Measurements from ENCODE around the gene TSFM. TPM values are rescaled to one million over a fixed set of nuclear protein-coding genes. Genes with fewer than 3 reads are reported as not detected.

The TSFM gene
- total and polyA plus RNA-seq, 2 of the 13 experiments (the other 11 are each of a cell fraction or from before 2014, with no cell fraction given): 29.8 to 68.3 TPM

DNA sequence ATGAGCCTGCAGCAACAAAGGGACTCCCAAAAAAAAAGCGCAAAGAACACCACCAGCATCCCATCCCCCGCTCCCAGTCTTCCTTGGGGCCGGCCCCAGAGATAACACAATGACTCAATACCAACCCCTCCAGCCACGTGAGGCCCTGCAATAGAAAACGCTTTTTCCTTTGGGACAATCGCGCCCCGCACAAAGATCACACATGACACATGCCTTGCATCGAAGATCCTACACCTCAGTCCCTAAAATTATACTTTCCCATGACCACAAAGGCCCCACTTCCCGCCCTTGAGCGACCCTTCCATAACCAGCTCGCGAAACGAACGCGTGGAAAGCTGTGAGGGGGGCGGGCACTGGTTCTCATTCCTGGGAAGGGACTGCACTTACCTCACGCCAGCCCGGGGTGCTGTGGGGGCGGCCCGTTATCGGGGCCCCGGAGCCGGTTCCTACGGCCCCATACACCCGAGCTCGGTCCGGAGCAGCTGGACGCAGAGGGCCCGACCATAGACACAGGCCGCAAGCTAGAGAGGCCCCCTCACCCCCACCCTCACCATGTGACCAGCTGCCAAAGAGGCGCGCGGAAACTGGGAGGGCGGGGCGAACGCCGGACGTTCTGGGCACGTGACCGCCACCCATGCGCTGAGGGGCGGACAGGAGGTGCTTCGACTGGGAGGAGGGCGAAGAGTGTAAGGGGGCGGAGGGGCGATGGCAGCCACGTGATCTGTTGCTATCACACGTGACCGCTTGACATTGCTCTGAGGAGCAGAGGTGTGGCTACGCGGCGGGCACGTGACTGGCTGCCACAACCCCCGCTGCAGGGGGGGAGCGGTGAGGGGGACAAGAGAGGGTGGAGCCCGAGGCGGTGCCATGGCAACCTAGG lies 30.6 kb upstream of the TSFM start, which contains the start of gene CDK4 (continued):
- TF ChIP-seq, protein P1, sequence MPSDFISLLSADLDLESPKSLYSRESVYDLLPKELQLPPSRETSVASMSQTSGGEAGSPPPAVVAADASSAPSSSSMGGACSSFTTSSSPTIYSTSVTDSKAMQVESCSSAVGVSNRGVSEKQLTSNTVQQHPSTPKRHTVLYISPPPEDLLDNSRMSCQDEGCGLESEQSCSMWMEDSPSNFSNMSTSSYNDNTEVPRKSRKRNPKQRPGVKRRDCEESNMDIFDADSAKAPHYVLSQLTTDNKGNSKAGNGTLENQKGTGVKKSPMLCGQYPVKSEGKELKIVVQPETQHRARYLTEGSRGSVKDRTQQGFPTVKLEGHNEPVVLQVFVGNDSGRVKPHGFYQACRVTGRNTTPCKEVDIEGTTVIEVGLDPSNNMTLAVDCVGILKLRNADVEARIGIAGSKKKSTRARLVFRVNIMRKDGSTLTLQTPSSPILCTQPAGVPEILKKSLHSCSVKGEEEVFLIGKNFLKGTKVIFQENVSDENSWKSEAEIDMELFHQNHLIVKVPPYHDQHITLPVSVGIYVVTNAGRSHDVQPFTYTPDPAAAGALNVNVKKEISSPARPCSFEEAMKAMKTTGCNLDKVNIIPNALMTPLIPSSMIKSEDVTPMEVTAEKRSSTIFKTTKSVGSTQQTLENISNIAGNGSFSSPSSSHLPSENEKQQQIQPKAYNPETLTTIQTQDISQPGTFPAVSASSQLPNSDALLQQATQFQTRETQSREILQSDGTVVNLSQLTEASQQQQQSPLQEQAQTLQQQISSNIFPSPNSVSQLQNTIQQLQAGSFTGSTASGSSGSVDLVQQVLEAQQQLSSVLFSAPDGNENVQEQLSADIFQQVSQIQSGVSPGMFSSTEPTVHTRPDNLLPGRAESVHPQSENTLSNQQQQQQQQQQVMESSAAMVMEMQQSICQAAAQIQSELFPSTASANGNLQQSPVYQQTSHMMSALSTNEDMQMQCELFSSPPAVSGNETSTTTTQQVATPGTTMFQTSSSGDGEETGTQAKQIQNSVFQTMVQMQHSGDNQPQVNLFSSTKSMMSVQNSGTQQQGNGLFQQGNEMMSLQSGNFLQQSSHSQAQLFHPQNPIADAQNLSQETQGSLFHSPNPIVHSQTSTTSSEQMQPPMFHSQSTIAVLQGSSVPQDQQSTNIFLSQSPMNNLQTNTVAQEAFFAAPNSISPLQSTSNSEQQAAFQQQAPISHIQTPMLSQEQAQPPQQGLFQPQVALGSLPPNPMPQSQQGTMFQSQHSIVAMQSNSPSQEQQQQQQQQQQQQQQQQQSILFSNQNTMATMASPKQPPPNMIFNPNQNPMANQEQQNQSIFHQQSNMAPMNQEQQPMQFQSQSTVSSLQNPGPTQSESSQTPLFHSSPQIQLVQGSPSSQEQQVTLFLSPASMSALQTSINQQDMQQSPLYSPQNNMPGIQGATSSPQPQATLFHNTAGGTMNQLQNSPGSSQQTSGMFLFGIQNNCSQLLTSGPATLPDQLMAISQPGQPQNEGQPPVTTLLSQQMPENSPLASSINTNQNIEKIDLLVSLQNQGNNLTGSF (CRISPR knock-in tag; IDR thresholded peaks at IDR 0.05): no peak
- TF ChIP-seq AGO2 (optimal IDR thresholded peaks at IDR 0.05; ENCODE audit: low read depth, low read length) (peak; percentile 90), NR2F1 (CRISPR knock-in tag; IDR thresholded peaks at IDR 0.05) (no peak; a peak in 1 of 4 replicates), DNMT1 (CRISPR knock-in tag; IDR thresholded peaks at IDR 0.05) (no peak; the same call in 1 of the 2 replicates), KDM5A (IDR thresholded peaks at IDR 0.05; ENCODE audit: borderline replicate concordance, low read length) (peak; percentile 81; the same call in 1 of the 2 replicates), ZNF841 (CRISPR knock-in tag; IDR thresholded peaks at IDR 0.05; ENCODE audit: borderline replicate concordance) (no peak), MAFG (CRISPR knock-in tag; IDR thresholded peaks at IDR 0.05) (no peak), ZFP36L1 (CRISPR knock-in tag; IDR thresholded peaks at IDR 0.05) (peak; percentile 94), ZSCAN20 (CRISPR knock-in tag; IDR thresholded peaks at IDR 0.05; ENCODE audit: borderline replicate concordance) (0 out of 2 replicates have a peak, but pooled peaks have one; percentile 41), GATAD2A (CRISPR knock-in tag; IDR thresholded peaks at IDR 0.05) (peak; percentile 82), KAT7 (CRISPR knock-in tag; IDR thresholded peaks at IDR 0.05; ENCODE audit: borderline replicate concordance) (peak; percentile 87), BHLHE40 (IDR thresholded peaks at IDR 0.05; ENCODE audit: low read length) (peak; percentile 100), HNRNPK (IDR thresholded peaks at IDR 0.05; ENCODE audit: low read depth, low read length, poor library complexity, severe bottlenecking) (peak; percentile 86)
- TF ChIP-seq, protein P2, sequence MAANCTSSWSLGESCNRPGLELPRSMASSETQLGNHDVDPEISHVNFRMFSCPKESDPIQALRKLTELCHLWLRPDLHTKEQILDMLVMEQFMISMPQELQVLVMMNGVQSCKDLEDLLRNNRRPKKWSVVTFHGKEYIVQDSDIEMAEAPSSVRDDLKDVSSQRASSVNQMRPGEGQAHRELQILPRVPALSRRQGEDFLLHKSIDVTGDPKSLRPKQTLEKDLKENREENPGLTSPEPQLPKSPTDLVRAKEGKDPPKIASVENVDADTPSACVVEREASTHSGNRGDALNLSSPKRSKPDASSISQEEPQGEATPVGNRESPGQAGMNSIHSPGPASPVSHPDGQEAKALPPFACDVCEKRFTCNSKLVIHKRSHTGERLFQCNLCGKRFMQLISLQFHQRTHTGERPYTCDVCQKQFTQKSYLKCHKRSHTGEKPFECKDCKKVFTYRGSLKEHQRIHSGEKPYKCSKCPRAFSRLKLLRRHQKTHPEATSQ (CRISPR knock-in tag; IDR thresholded peaks at IDR 0.05; ENCODE audit: borderline replicate concordance): peak; percentile 58; the same call in 1 of the 2 replicates
- TF ChIP-seq, protein P3, sequence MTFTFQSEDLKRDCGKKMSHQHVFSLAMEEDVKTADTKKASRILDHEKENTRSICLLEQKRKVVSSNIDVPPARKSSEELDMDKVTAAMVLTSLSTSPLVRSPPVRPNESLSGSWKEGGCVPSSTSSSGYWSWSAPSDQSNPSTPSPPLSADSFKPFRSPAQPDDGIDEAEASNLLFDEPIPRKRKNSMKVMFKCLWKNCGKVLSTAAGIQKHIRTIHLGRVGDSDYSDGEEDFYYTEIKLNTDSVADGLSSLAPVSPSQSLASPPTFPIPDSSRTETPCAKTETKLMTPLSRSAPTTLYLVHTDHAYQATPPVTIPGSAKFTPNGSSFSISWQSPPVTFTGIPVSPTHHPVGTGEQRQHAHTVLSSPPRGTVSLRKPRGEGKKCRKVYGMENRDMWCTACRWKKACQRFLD (CRISPR knock-in tag; IDR thresholded peaks at IDR 0.05; ENCODE audit: borderline replicate concordance): no peak
- TF ChIP-seq, protein P4, sequence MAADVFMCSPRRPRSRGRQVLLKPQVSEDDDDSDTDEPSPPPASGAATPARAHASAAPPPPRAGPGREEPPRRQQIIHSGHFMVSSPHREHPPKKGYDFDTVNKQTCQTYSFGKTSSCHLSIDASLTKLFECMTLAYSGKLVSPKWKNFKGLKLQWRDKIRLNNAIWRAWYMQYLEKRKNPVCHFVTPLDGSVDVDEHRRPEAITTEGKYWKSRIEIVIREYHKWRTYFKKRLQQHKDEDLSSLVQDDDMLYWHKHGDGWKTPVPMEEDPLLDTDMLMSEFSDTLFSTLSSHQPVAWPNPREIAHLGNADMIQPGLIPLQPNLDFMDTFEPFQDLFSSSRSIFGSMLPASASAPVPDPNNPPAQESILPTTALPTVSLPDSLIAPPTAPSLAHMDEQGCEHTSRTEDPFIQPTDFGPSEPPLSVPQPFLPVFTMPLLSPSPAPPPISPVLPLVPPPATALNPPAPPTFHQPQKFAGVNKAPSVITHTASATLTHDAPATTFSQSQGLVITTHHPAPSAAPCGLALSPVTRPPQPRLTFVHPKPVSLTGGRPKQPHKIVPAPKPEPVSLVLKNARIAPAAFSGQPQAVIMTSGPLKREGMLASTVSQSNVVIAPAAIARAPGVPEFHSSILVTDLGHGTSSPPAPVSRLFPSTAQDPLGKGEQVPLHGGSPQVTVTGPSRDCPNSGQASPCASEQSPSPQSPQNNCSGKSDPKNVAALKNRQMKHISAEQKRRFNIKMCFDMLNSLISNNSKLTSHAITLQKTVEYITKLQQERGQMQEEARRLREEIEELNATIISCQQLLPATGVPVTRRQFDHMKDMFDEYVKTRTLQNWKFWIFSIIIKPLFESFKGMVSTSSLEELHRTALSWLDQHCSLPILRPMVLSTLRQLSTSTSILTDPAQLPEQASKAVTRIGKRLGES (CRISPR knock-in tag; IDR thresholded peaks at IDR 0.05; ENCODE audit: borderline replicate concordance): no peak; the same call in 1 of the 2 replicates
